ENCODE results near the gene MRPL22.

DNA sequence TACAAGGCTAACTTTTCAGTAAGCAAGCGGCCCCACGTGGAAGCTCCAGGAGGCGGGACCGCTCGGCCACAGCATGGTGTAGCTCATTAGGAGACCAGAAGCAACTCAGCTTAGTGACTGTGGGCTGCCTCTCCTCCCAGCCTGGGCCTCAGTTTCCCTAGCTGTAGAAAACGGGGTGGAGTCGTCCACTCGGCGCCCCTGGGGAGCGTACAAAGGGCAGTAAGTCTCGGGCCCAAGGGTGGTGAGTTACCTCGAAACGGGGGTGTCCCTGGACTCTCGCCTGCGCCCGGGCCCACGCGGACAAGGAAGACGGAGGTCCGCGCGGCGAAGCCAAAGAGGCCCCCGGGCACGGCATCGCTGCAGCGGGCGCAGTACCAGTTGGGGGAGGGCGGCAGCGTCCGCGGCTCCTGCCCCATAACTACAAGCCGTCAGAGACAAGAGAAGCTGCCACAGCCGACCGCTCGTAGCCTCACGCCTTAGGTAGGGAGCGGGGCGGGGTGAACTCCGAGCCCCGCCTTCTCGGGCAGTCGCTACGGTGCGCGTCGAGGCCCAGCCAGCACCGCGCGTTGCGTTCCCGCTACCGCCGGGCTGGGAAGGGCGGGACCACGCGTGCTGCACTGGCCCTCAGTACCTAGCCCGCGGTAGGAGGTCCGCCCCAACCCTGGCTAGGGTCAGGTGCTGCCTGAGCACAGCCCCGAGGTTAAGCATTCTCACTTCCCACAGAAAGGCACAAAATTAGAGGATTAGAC is 3.0 kb upstream of the MRPL22 start, which contains the start of gene GEMIN5:
- TF ChIP-seq EZH2 (IDR thresholded peaks at IDR 0.05) (no peak), EZH2phosphoT487 (IDR thresholded peaks at IDR 0.05) (no peak)
- TF ChIP-seq, protein P1, sequence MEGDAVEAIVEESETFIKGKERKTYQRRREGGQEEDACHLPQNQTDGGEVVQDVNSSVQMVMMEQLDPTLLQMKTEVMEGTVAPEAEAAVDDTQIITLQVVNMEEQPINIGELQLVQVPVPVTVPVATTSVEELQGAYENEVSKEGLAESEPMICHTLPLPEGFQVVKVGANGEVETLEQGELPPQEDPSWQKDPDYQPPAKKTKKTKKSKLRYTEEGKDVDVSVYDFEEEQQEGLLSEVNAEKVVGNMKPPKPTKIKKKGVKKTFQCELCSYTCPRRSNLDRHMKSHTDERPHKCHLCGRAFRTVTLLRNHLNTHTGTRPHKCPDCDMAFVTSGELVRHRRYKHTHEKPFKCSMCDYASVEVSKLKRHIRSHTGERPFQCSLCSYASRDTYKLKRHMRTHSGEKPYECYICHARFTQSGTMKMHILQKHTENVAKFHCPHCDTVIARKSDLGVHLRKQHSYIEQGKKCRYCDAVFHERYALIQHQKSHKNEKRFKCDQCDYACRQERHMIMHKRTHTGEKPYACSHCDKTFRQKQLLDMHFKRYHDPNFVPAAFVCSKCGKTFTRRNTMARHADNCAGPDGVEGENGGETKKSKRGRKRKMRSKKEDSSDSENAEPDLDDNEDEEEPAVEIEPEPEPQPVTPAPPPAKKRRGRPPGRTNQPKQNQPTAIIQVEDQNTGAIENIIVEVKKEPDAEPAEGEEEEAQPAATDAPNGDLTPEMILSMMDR (IDR thresholded peaks at IDR 0.05), result no peak

Data from neural progenitor cell (in vitro differentiated cells).